ENCODE measurements around the gene FKBP1A.

DNA sequence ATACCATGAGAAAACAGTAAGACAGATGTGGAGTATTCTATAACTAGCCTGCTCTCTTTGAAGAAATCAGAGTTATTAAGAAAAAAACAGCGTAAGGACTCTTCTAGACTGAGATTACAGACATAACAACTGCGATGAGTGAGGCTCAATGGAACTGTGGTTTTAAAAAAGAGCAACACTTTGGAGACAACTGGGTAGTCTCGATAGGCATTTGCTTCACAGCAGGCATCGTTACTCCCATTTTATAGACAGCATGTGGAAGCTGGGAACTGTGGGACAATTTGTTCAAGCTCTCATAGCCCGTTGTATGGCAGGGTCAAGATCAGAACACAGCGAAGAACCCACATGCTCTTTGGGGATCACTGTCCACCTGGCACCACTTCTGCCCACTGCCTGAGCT, 4.6 kb downstream of the FKBP1A start:
- TF ChIP-seq ILK (tag; IDR thresholded peaks at IDR 0.05; ENCODE audit: borderline replicate concordance, low read depth) (no peak), PURB (CRISPR knock-in tag; IDR thresholded peaks at IDR 0.05; ENCODE audit: low read depth) (no peak), ZBTB7A (IDR thresholded peaks at IDR 0.05; ENCODE audit: borderline replicate concordance, control insufficient read depth, low read depth, low read length) (no peak), ZEB2 (IDR thresholded peaks at IDR 0.05) (no peak), ZNF174 (CRISPR knock-in tag; IDR thresholded peaks at IDR 0.05) (no peak), PHF8 (IDR thresholded peaks at IDR 0.05; ENCODE audit: borderline replicate concordance, low read length) (no peak), ERF (CRISPR knock-in tag; IDR thresholded peaks at IDR 0.05) (no peak), ZNF24 (IDR thresholded peaks at IDR 0.05) (no peak), SRF (CRISPR knock-in tag; IDR thresholded peaks at IDR 0.05) (no peak), CBX3 (IDR thresholded peaks at IDR 0.05; ENCODE audit: borderline replicate concordance in 1 of 2, low read length in 2 of 2) (no peak), EGR1 (conservative IDR thresholded peaks at IDR 0.05) (no peak)
- TF ChIP-seq, protein P1, sequence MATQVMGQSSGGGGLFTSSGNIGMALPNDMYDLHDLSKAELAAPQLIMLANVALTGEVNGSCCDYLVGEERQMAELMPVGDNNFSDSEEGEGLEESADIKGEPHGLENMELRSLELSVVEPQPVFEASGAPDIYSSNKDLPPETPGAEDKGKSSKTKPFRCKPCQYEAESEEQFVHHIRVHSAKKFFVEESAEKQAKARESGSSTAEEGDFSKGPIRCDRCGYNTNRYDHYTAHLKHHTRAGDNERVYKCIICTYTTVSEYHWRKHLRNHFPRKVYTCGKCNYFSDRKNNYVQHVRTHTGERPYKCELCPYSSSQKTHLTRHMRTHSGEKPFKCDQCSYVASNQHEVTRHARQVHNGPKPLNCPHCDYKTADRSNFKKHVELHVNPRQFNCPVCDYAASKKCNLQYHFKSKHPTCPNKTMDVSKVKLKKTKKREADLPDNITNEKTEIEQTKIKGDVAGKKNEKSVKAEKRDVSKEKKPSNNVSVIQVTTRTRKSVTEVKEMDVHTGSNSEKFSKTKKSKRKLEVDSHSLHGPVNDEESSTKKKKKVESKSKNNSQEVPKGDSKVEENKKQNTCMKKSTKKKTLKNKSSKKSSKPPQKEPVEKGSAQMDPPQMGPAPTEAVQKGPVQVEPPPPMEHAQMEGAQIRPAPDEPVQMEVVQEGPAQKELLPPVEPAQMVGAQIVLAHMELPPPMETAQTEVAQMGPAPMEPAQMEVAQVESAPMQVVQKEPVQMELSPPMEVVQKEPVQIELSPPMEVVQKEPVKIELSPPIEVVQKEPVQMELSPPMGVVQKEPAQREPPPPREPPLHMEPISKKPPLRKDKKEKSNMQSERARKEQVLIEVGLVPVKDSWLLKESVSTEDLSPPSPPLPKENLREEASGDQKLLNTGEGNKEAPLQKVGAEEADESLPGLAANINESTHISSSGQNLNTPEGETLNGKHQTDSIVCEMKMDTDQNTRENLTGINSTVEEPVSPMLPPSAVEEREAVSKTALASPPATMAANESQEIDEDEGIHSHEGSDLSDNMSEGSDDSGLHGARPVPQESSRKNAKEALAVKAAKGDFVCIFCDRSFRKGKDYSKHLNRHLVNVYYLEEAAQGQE (IDR thresholded peaks at IDR 0.05; ENCODE audit: borderline replicate concordance): no peak
- TF ChIP-seq, protein P1 (CRISPR knock-in tag; IDR thresholded peaks at IDR 0.05; ENCODE audit: low read depth): no peak

Data from K562 (cell line).